H1 (cell line): Measurements from ENCODE around the gene DENND2A. TPM values are rescaled to one million over a fixed set of nuclear protein-coding genes. Genes with fewer than 3 reads are reported as not detected.

Experiments
- CTCF ChIA-PET: fragments of 300-600 bp; sonication (Branson Sonifier 250); formaldehyde crosslinking; loops from one replicate; lab custom pipeline; 2021; ENCODE audit not compliant: partially characterized antibody; lab: Charles Lee
- POLR2A ChIA-PET: fragments of 300-600 bp; sonication (Branson Sonifier 250); formaldehyde crosslinking; loops from one replicate; lab custom pipeline; 2021; ENCODE audit warnings: inconsistent platforms; ENCODE audit not compliant: partially characterized antibody; lab: Charles Lee
- DNase-seq, 2 experiments: peaks; one replicate each; pipeline versions ENCODE4 v3.0.0 to v3.0.0-alpha.2; 2010 to 2022; ENCODE audit warnings: low spot score in 2 of 2, low read depth in 1 of 2, mixed read lengths in 1 of 2
- FAIRE-seq: peaks from 2 replicates; lab custom pipeline; 2011; peaks lifted over from hg19 to GRCh38; lab: Jason Lieb, UNC
- H2AFZ ChIP-seq: 2 replicates; pipeline ENCODE4 v1.8.1; 2012; ENCODE audit warnings: low read length, inconsistent platforms
- H2AK5ac ChIP-seq: 2 replicates; pipeline ENCODE4 v1.6.1; 2013; ENCODE audit warnings: low read depth, low read length
- H2BK120ac ChIP-seq: replicated peaks from 2 replicates; pipeline ENCODE3; 2013; ENCODE audit warnings: low read depth, low read length, inconsistent platforms
- H2BK12ac ChIP-seq: 2 replicates; pipeline ENCODE4 v1.6.1; 2013; ENCODE audit warnings: low read depth, low read length
- H2BK15ac ChIP-seq: 2 replicates; pipeline ENCODE4 v1.6.1; 2013; ENCODE audit warnings: low read length
- H2BK20ac ChIP-seq: 2 replicates; pipeline ENCODE4 v1.6.1; 2013; ENCODE audit warnings: low read length
- H2BK5ac ChIP-seq: 2 replicates; pipeline ENCODE4 v1.6.1; 2013; ENCODE audit warnings: low read depth, low read length
- H3K14ac ChIP-seq: 2 replicates; pipeline ENCODE4 v1.6.1; 2013; ENCODE audit warnings: inconsistent platforms; ENCODE audit not compliant: insufficient read length
- H3K18ac ChIP-seq: 2 replicates; pipeline ENCODE4 v1.6.1; 2013; ENCODE audit warnings: low read length; ENCODE audit errors: extremely low read depth
- H3K23ac ChIP-seq: 2 replicates; pipeline ENCODE4 v1.6.1; 2013; ENCODE audit warnings: inconsistent platforms; ENCODE audit not compliant: insufficient read length
- H3K23me2 ChIP-seq: 2 replicates; pipeline ENCODE4 v1.6.1; 2013; ENCODE audit warnings: low read depth, low read length
- H3K27ac ChIP-seq: 2 replicates; pipeline ENCODE4 v1.6.1; 2011; ENCODE audit warnings: low read depth, low read length, inconsistent platforms
- H3K27me3 ChIP-seq, 4 experiments: replicated peaks in 1 of 4; 1 replicate in 1 of 4; 2 replicates in 3 of 4; pipeline versions ENCODE4 v1.6.1 to v1.8.1; 2011 to 2013; ENCODE audit warnings: low read length in 3 of 4, mild to moderate bottlenecking in 3 of 4, inconsistent platforms in 2 of 4, mixed read lengths in 2 of 4, moderate library complexity in 1 of 4; ENCODE audit not compliant: control insufficient read depth in 3 of 4, insufficient read depth in 3 of 4; ENCODE audit errors: extremely low read depth in 1 of 4
- H3K36me3 ChIP-seq, 4 experiments: 2 replicates each; pipeline versions ENCODE4 v1.6.1 to v1.8.1; 2011 to 2013; ENCODE audit warnings: mild to moderate bottlenecking in 4 of 4, low read length in 3 of 4, moderate library complexity in 2 of 4, control low read depth in 1 of 4, inconsistent platforms in 1 of 4; ENCODE audit not compliant: insufficient read depth in 4 of 4, control insufficient read depth in 2 of 4
- H3K4ac ChIP-seq: replicated peaks from 2 replicates; pipeline ENCODE3; 2013; ENCODE audit warnings: low read length, low read depth, mixed read lengths, inconsistent platforms; ENCODE audit not compliant: insufficient read length
- H3K4me1 ChIP-seq, 4 experiments: replicated peaks in 1 of 4; 1 replicate in 1 of 4; 2 replicates in 3 of 4; pipeline versions ENCODE4 v1.6.1 to v1.8.1; 2011 to 2013; ENCODE audit warnings: low read length in 3 of 4, inconsistent platforms in 2 of 4, mixed read lengths in 1 of 4; ENCODE audit not compliant: insufficient read depth in 4 of 4, control insufficient read depth in 3 of 4
- H3K4me2 ChIP-seq, 2 experiments: 2 replicates each; pipeline versions ENCODE4 v1.6.1 to v1.8.1; 2011 to 2013; ENCODE audit warnings: low read depth in 2 of 2, low read length in 2 of 2, control low read depth in 1 of 2, inconsistent platforms in 1 of 2, mild to moderate bottlenecking in 1 of 2; ENCODE audit not compliant: insufficient read depth in 1 of 2
- H3K4me3 ChIP-seq, 4 experiments: fragments of 200-600, 300-600 bp in 1 of 4; sonication (generic), shearing (Covaris generic), sonication (Bioruptor Twin) in 1 of 4; 2 replicates each; pipeline versions ENCODE4 v1.5.1 to v1.8.1; 2011 to 2016; ENCODE audit warnings: low read length in 4 of 4, low read depth in 3 of 4, control low read depth in 2 of 4, inconsistent platforms in 2 of 4, mild to moderate bottlenecking in 2 of 4, mixed read lengths in 1 of 4, moderate library complexity in 1 of 4; ENCODE audit not compliant: insufficient read depth in 2 of 4; ENCODE audit errors: extremely low read depth in 1 of 4
- H3K56ac ChIP-seq: replicated peaks from 2 replicates; pipeline ENCODE3; 2013; ENCODE audit warnings: low read depth, mild to moderate bottlenecking, mixed read lengths, low read length, inconsistent platforms; ENCODE audit not compliant: insufficient read length
- H3K79me1 ChIP-seq: 2 replicates; pipeline ENCODE4 v1.6.1; 2013; ENCODE audit warnings: low read depth, low read length, control low read depth
- H3K79me2 ChIP-seq, 2 experiments: 2 replicates each; pipeline versions ENCODE4 v1.6.1 to v1.8.1; 2012 to 2013; ENCODE audit warnings: low read length in 2 of 2, mild to moderate bottlenecking in 2 of 2, inconsistent platforms in 1 of 2; ENCODE audit not compliant: insufficient read depth in 2 of 2, control insufficient read depth in 1 of 2
- H3K9ac ChIP-seq, 4 experiments: replicated peaks in 1 of 4; 1 replicate in 1 of 4; 2 replicates in 3 of 4; pipeline versions ENCODE4 v1.6.1 to v1.8.1; 2011 to 2013; ENCODE audit warnings: low read depth in 3 of 4, low read length in 3 of 4, control low read depth in 2 of 4, mild to moderate bottlenecking in 2 of 4, moderate library complexity in 2 of 4, inconsistent platforms in 1 of 4; ENCODE audit errors: extremely low read depth in 1 of 4
- H3K9me3 ChIP-seq, 2 experiments: 2 replicates each; pipeline versions ENCODE4 v1.6.1 to v1.8.1; 2012 to 2013; ENCODE audit warnings: mild to moderate bottlenecking in 2 of 2, moderate library complexity in 2 of 2, control low read depth in 1 of 2, inconsistent platforms in 1 of 2, low read depth in 1 of 2, low read length in 1 of 2, mixed read lengths in 1 of 2; ENCODE audit not compliant: insufficient read depth in 2 of 2
- H4K20me1 ChIP-seq, 2 experiments: replicated peaks in 1 of 2; 2 replicates each; pipeline versions ENCODE3 to v1.8.1; 2011 to 2013; ENCODE audit warnings: inconsistent platforms in 2 of 2, low read length in 2 of 2, mild to moderate bottlenecking in 1 of 2; ENCODE audit not compliant: insufficient read depth in 2 of 2, control insufficient read depth in 1 of 2
- H4K5ac ChIP-seq: 2 replicates; pipeline ENCODE4 v1.6.1; 2013; ENCODE audit warnings: low read length, low read depth, mixed read lengths, inconsistent platforms; ENCODE audit not compliant: insufficient read length
- H4K8ac ChIP-seq: 2 replicates; pipeline ENCODE4 v1.8.0; 2013; ENCODE audit warnings: mild to moderate bottlenecking, moderate library complexity, low read length, inconsistent platforms; ENCODE audit not compliant: insufficient read depth; ENCODE audit errors: extremely low read depth
- H4K91ac ChIP-seq: replicated peaks from 2 replicates; pipeline ENCODE3; 2013; ENCODE audit warnings: low read length, mixed read lengths, inconsistent platforms; ENCODE audit not compliant: insufficient read length
- ATF2 ChIP-seq: IDR thresholded peaks from 2 replicates; pipeline ENCODE4 v1.6.1; 2012; ENCODE audit warnings: low read length, inconsistent platforms
- CBX8 ChIP-seq: fragments of 300-800, 300-1000 bp; sonication (generic); IDR thresholded peaks from 2 replicates; pipeline ENCODE4 v1.7.1; 2016; ENCODE audit warnings: low read depth, low read length, borderline replicate concordance
- CREB1 ChIP-seq: IDR thresholded peaks from 2 replicates; pipeline ENCODE4 v1.6.1; 2012; ENCODE audit warnings: inconsistent platforms
- CTBP2 ChIP-seq: IDR thresholded peaks from 2 replicates; pipeline ENCODE4 v1.7.0; 2011; ENCODE audit warnings: borderline replicate concordance, mild to moderate bottlenecking, moderate library complexity, mixed read lengths, low read length; ENCODE audit not compliant: insufficient read depth, insufficient read length
- E2F6 ChIP-seq: IDR thresholded peaks from 2 replicates; pipeline ENCODE4 v1.6.1; 2012; ENCODE audit warnings: inconsistent platforms
- RAD21 ChIP-seq, 2 experiments: IDR thresholded peaks in 1 of 2; conservative IDR thresholded peaks in 1 of 2; 2 replicates each; pipeline ENCODE4 v1.6.1; 2011; ENCODE audit warnings: low read depth in 2 of 2, low read length in 2 of 2, improper control_type of control experiment in 1 of 2, inconsistent platforms in 1 of 2, mild to moderate bottlenecking in 1 of 2, moderate library complexity in 1 of 2
- SIRT6 ChIP-seq: IDR thresholded peaks from one replicate; pipeline ENCODE4 v1.7.1; 2012; ENCODE audit warnings: low read length, inconsistent platforms
- WGBS, 2 experiments: shearing (Covaris generic) in 1 of 2; methylation state at CpG; one replicate each; pipeline versions ENCODE4 v1.1.6 to v1.1.7; 2013 to 2015; ENCODE audit warnings: low lambda C conversion rate in 2 of 2, mixed read lengths in 2 of 2, inconsistent platforms in 1 of 2, low coverage in 1 of 2, missing lambda C conversion rate in 1 of 2; ENCODE audit not compliant: insufficient replicate concordance in 2 of 2, insufficient coverage in 1 of 2, insufficient read length in 1 of 2; ENCODE audit errors: extremely low coverage in 1 of 2, missing lambda C conversion rate in 1 of 2; 5-methylcytosine and 5-hydroxymethylcytosine counted together
- polyA plus RNA-seq, 7 experiments: library from polyadenylated mRNA; depleted of rRNA in 3 of 7; stranded (reverse) in 5 of 7; unstranded in 2 of 7; fragments of >200 nt in 5 of 7; fragments of 200-250 nt in 2 of 7; gene quantifications; 1 replicate in 5 of 7; 2 replicates in 1 of 7; 4 replicates in 1 of 7; pipeline versions ENCODE4 v1.2.1 to v1.2.3, GENCODE V29; 2011 to 2013; ENCODE audit warnings: missing spikeins in 2 of 7, mixed read lengths in 2 of 7
- total RNA-seq: library from RNA; stranded (reverse); fragmentation: NEBNext Ultra II Directional; extraction: Animal tissue kit (Norgen Biotek cat#: 25700); gene quantifications from 2 replicates; pipeline ENCODE4 v1.2.1, GENCODE V29; 2021

DENND2A gene
- total and polyA plus RNA-seq, 2 of the 8 experiments (the other 6 are each of a cell fraction or from before 2014, with no cell fraction given), result 5.0 to 13.0 TPM

- Histone ChIP-seq H3K23me2 (no peaks in the 10 kb centered on the region; the same call in 1 of the 2 replicates), H3K4me1 (0 out of 7 replicates have a peak, but pooled peaks cover 0 to 2% (median 0%) of the 10 kb centered on the region in 4 experiments), H3K79me1 (no peaks in the 10 kb centered on the region), H4K20me1 (no peaks in the 10 kb centered on the region), H4K8ac (no peak overlapping the region; the same call in 1 of the 2 replicates), H3K79me2 (no peaks in the 10 kb centered on the region), H4K5ac (no peak overlapping the region), H2BK12ac (no peak overlapping the region), H3K18ac (no peak overlapping the region), H4K91ac (no peak overlapping the region), H3K9ac (no peak overlapping the region), H3K4me2 (no peak overlapping the region), H3K14ac (no peak overlapping the region), H2AK5ac (no peak overlapping the region), H2BK5ac (no peak overlapping the region), H3K56ac (no peak overlapping the region), H3K4ac (no peak overlapping the region), H3K9me3 (no peaks in the 10 kb centered on the region), H3K4me3 (no peak overlapping the region), H3K23ac (no peak overlapping the region), H3K27me3 (no peaks in the 10 kb centered on the region), H3K36me3 (no peaks in the 10 kb centered on the region; a peak in 1 of 8 replicates), H2AFZ (no peak overlapping the region), H2BK15ac (no peak overlapping the region), H2BK120ac (no peak overlapping the region), H3K27ac (no peak overlapping the region), H2BK20ac (no peak overlapping the region)
- 90% methylated on average over 6 of the region's 6 CpGs; no CpG with 5 or more reads in 1 of the 2 experiments for WGBS, 2 experiments
- POLR2A ChIA-PET, result no interaction called here
- DNase-seq (no peak), FAIRE-seq (no peak)
- CTCF ChIA-PET, result interaction anchor here (0.8 to 1.5 kb wide), 3 partner anchors 28 to 93 kb away, joined by 3 to 4 read pairs (median 3); no protein-coding TSS in a partner anchor
- TF ChIP-seq CREB1 (no peak), RAD21 (IDR thresholded peaks at IDR 0.05 in 1 of 2, conservative IDR thresholded peaks at IDR 0.05 in 1 of 2; ENCODE audit: low read depth in 2 of 2, low read length in 2 of 2) (no peak), CTBP2 (no peak), ATF2 (no peak), E2F6 (no peak), CBX8 (no peak), SIRT6 (no peak)
Observed at GRCh38 chr7:140688341-140688740, 47.7 kb upstream of the DENND2A start.
